HG02763 (cell line): ENCODE measurements around the gene AOAH.

ENCODE experiments used
- ATAC-seq: cut with Tn5 transposase; IDR thresholded peaks from one replicate; pipeline ENCODE4 v1.9.1; 2021; ENCODE audit warnings: mild to moderate bottlenecking, moderate library complexity; ENCODE audit not compliant: unreplicated experiment

AOAH gene

GRCh38 chr7:36723951-36724664 is at the start of gene AOAH:
TSS of gene AOAH (minus strand) at chr7:36724494. CDS start at chr7:36724148, 346 bp downstream.
- peak; percentile 78 for ATAC-seq

- no peak for ATAC-seq
Observed at GRCh38 chr7:36766451-36766850, 42.2 kb upstream of the AOAH start.

GRCh38 chr7:36765605-36766004 is 41.3 kb upstream of the AOAH start:
- ATAC-seq = no peak

GRCh38 chr7:36764929-36765328 is 40.6 kb upstream of the AOAH start:
- no peak for ATAC-seq

GRCh38 chr7:36763132-36763816 is 39.0 kb upstream of the AOAH start:
- no peak for ATAC-seq

GRCh38 chr7:36762394-36762793 is 38.1 kb upstream of the AOAH start:
- no peak for ATAC-seq

- no peak for ATAC-seq
Observed at GRCh38 chr7:36761835-36762234, 37.5 kb upstream of the AOAH start.

GRCh38 chr7:36760856-36761762 is 36.8 kb upstream of the AOAH start:
- ATAC-seq = no peak

- no peak for ATAC-seq
Observed at GRCh38 chr7:36758879-36759278, 34.6 kb upstream of the AOAH start.

GRCh38 chr7:36755484-36755883 is 31.2 kb upstream of the AOAH start:
- no peak for ATAC-seq

- no peak for ATAC-seq
Observed at GRCh38 chr7:36752026-36752711, 27.9 kb upstream of the AOAH start.

- no peak for ATAC-seq
Observed at GRCh38 chr7:36750451-36750850, 26.2 kb upstream of the AOAH start.

- no peak for ATAC-seq
Observed at GRCh38 chr7:36749282-36749960, 25.1 kb upstream of the AOAH start.

- ATAC-seq = no peak
Observed at GRCh38 chr7:36748017-36748487, 23.8 kb upstream of the AOAH start.

- ATAC-seq = no peak
Observed at GRCh38 chr7:36747280-36748016, 23.2 kb upstream of the AOAH start.

- no peak for ATAC-seq
Observed at GRCh38 chr7:36746347-36746746, 22.1 kb upstream of the AOAH start.

GRCh38 chr7:36742911-36743775 is 18.8 kb upstream of the AOAH start:
- ATAC-seq = no peak

- ATAC-seq = no peak
Observed at GRCh38 chr7:36741866-36742265, 17.6 kb upstream of the AOAH start.

- ATAC-seq = no peak
Observed at GRCh38 chr7:36739351-36739750, 15.1 kb upstream of the AOAH start.
